Trophoblast cell (in vitro differentiated cells and primary cell): ENCODE data around the gene OVCH2.
A peak's percentile ranks its signal among the peaks of the same experiment; 100 is the strongest.

Experiments
- DNase-seq, 2 donors: peaks; one replicate each; pipeline ENCODE4 v3.0.0-alpha.2; 2016
- H2AFZ ChIP-seq: 2 replicates; pipeline ENCODE4 v1.6.1; 2013; ENCODE audit warnings: low read length, moderate library complexity, mild to moderate bottlenecking; ENCODE audit not compliant: insufficient read depth, poor library complexity
- H2AK5ac ChIP-seq: 2 replicates; pipeline ENCODE4 v1.6.1; 2013; ENCODE audit warnings: mild to moderate bottlenecking, low read length
- H2BK120ac ChIP-seq: 2 replicates; pipeline ENCODE4 v1.6.1; 2013; ENCODE audit warnings: low read length, mild to moderate bottlenecking, moderate library complexity; ENCODE audit not compliant: insufficient read depth, poor library complexity
- H2BK12ac ChIP-seq: 2 replicates; pipeline ENCODE4 v1.6.1; 2013; ENCODE audit warnings: mild to moderate bottlenecking, low read length, moderate library complexity
- H2BK5ac ChIP-seq: 2 replicates; pipeline ENCODE4 v1.6.1; 2013; ENCODE audit warnings: low read length, low read depth, moderate library complexity, mild to moderate bottlenecking; ENCODE audit not compliant: poor library complexity
- H3K14ac ChIP-seq: 2 replicates; pipeline ENCODE4 v1.6.1; 2013; ENCODE audit warnings: mild to moderate bottlenecking, low read length
- H3K18ac ChIP-seq: 2 replicates; pipeline ENCODE4 v1.6.1; 2013; ENCODE audit warnings: mild to moderate bottlenecking, low read length
- H3K23ac ChIP-seq: 2 replicates; pipeline ENCODE4 v1.6.1; 2013; ENCODE audit warnings: low read length
- H3K27ac ChIP-seq: 2 replicates; pipeline ENCODE4 v1.5.1; 2013; ENCODE audit warnings: low read depth, mild to moderate bottlenecking, inconsistent platforms, low read length, moderate library complexity
- H3K27me3 ChIP-seq: 2 replicates; pipeline ENCODE4 v1.6.1; 2013; ENCODE audit warnings: inconsistent platforms, mild to moderate bottlenecking, low read length, moderate library complexity; ENCODE audit not compliant: insufficient read depth
- H3K36me3 ChIP-seq, 2 experiments: 1 replicate in 1 of 2; 2 replicates in 1 of 2; pipeline ENCODE4 v1.6.1; 2013; ENCODE audit warnings: low read length in 2 of 2, mild to moderate bottlenecking in 2 of 2, moderate library complexity in 1 of 2; ENCODE audit not compliant: insufficient read depth in 2 of 2, control insufficient read depth in 1 of 2
- H3K4ac ChIP-seq: 2 replicates; pipeline ENCODE4 v1.6.1; 2013; ENCODE audit warnings: low read depth, mild to moderate bottlenecking, low read length, moderate library complexity
- H3K4me1 ChIP-seq, 2 experiments: 1 replicate in 1 of 2; 2 replicates in 1 of 2; pipeline ENCODE4 v1.6.1; 2013; ENCODE audit warnings: low read length in 2 of 2, mild to moderate bottlenecking in 2 of 2, moderate library complexity in 1 of 2; ENCODE audit not compliant: insufficient read depth in 2 of 2, control insufficient read depth in 1 of 2
- H3K4me2 ChIP-seq: 2 replicates; pipeline ENCODE4 v1.6.1; 2013; ENCODE audit warnings: inconsistent platforms, mild to moderate bottlenecking, low read length, moderate library complexity
- H3K4me3 ChIP-seq: 2 replicates; pipeline ENCODE4 v1.5.1; 2013; ENCODE audit warnings: mild to moderate bottlenecking, low read depth, low read length, inconsistent platforms
- H3K79me1 ChIP-seq: one replicate; pipeline ENCODE4 v1.6.1; 2013; ENCODE audit warnings: low read length
- H3K79me2 ChIP-seq: 2 replicates; pipeline ENCODE4 v1.6.1; 2013; ENCODE audit warnings: low read length, mild to moderate bottlenecking; ENCODE audit not compliant: control insufficient read depth, insufficient read depth, poor library complexity
- H3K9ac ChIP-seq: 2 replicates; pipeline ENCODE4 v1.6.1; 2013; ENCODE audit warnings: mild to moderate bottlenecking, low read length
- H3K9me3 ChIP-seq: 2 replicates; pipeline ENCODE4 v1.6.1; 2013; ENCODE audit warnings: low read depth, mild to moderate bottlenecking, control low read depth, inconsistent platforms, low read length; ENCODE audit not compliant: insufficient read depth
- H4K12ac ChIP-seq: 2 replicates; pipeline ENCODE4 v1.6.1; 2013; ENCODE audit warnings: low read depth, mild to moderate bottlenecking, low read length, moderate library complexity
- H4K8ac ChIP-seq: 2 replicates; pipeline ENCODE4 v1.6.1; 2013; ENCODE audit warnings: low read depth, mild to moderate bottlenecking, low read length, moderate library complexity
- H4K91ac ChIP-seq: one replicate; pipeline ENCODE4 v1.6.1; 2013; ENCODE audit warnings: low read depth, mild to moderate bottlenecking, low read length, moderate library complexity
- WGBS: extraction: QIAGEN DNeasy Blood & Tissue Kit; methylation state at CpG from one replicate; pipeline ENCODE4 v1.1.7; 2013; ENCODE audit warnings: missing lambda C conversion rate; ENCODE audit not compliant: insufficient read length, insufficient coverage; ENCODE audit errors: extremely low coverage; 5-methylcytosine and 5-hydroxymethylcytosine counted together

The OVCH2 gene

DNA sequence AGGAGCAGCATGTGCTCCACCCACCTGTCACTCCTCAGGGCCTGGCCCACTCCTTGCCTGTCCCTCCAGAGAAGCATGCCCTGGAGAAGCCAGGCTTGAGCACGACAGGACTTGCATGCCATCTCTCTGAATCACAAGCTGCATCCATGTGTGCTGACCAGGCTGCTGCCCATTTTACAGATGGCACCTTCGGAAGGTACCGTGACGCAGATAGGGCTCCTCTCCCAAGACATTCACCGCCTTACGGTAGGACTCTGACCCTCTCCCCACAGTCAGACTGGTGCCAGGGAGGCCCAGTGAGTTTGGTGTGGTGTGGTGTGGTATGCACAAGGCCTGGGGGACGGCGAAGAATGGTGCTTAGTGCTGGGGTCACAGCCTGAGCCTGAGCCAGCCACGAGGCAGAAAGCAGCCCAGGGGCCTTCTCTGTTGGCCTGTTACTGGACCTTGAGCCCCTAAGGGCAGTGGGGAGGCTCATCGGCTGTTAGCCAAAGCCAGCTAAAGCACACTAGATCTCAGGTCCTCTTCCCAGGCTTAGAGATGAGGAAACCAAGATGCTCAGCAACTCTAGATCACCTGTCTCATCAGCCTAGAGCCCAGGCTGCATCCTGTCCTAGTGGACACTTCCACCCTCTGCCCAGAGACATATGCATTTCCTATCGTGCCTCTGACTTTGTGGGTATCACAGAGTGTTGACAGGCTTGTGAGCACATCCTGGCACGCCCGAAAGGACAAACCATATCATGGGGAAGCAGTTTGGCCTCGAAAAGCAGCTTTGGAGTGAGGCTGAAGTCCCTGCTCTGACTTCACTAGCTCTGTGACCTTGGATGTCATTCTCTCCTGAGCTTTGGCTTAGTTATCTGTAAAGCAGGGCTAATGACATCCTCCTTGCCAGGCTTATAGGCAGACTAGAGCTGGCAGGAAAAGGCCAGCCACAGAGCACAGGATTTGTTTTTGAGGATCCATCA, 50.7 kb downstream of the OVCH2 start:
- Histone ChIP-seq H3K4ac (no peak overlapping the region), H2AFZ (no peak overlapping the region), H2BK12ac (peak overlapping the region; percentile 23), H3K14ac (peak overlapping the region; percentile 9), H3K27ac (no peak overlapping the region), H2AK5ac (no peak overlapping the region), H4K8ac (no peak overlapping the region), H3K4me2 (no peak overlapping the region), H3K79me2 (no peaks in the 10 kb centered on the region), H4K12ac (no peak overlapping the region), H3K27me3 (no peaks in the 10 kb centered on the region), H3K9ac (no peak overlapping the region), H2BK120ac (no peak overlapping the region), H3K18ac (no peak overlapping the region), H2BK5ac (no peak overlapping the region), H3K23ac (no peak overlapping the region), H4K91ac (no peak overlapping the region), H3K36me3 (peaks cover 40 to 55% of the 10 kb centered on the region in 2 experiments), H3K4me3 (no peak overlapping the region), H3K4me1 (peaks cover 4 to 7% of the 10 kb centered on the region in 2 experiments), H3K9me3 (peaks cover 6% of the 10 kb centered on the region), H3K79me1 (no peaks in the 10 kb centered on the region)
- WGBS = no CpG with 5 or more reads among the region's 14 CpGs
- peak in 1 of 2 donors; percentile 31 for DNase-seq

DNA sequence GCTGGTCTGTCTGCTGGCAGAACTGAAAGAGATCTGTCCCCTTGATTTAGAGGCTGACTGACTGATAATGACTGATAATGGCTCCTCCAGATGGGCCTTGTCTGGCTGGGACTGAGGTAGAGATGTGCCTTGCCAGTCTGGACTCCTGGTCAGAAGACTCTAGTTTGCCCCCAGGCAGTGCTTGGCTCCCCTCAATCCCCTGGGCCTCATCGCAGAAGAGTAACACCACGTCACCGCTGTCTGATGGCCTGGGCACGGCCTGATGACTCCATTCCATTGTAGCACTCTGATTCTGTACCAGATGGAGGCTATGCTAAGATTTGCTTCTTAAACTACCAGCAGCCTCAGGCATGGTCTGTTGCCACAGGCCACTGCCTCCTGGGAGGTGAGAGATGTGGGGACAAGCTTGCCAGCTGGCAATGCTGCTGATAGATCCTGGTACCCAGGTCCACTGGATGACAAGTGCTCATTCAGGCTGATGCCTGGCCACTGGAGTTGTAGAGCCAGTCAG, 52.0 kb downstream of the OVCH2 start:
- Histone ChIP-seq H3K9ac (no peak overlapping the region), H3K4me2 (no peak overlapping the region), H4K12ac (no peak overlapping the region), H3K4ac (no peak overlapping the region), H3K18ac (no peak overlapping the region), H3K4me1 (peaks cover 4 to 7% of the 10 kb centered on the region in 2 experiments), H2BK120ac (no peak overlapping the region), H4K8ac (no peak overlapping the region), H3K23ac (no peak overlapping the region), H3K27me3 (no peaks in the 10 kb centered on the region), H3K4me3 (no peak overlapping the region), H3K36me3 (peaks cover 42 to 65% of the 10 kb centered on the region in 2 experiments), H3K14ac (no peak overlapping the region), H2AFZ (no peak overlapping the region), H4K91ac (no peak overlapping the region), H3K79me1 (no peaks in the 10 kb centered on the region), H3K9me3 (peaks cover 6% of the 10 kb centered on the region), H3K27ac (no peak overlapping the region), H2BK5ac (no peak overlapping the region), H3K79me2 (no peaks in the 10 kb centered on the region), H2BK12ac (no peak overlapping the region), H2AK5ac (no peak overlapping the region)
- no CpG with 5 or more reads among the region's 4 CpGs for WGBS
- no peak for DNase-seq

DNA sequence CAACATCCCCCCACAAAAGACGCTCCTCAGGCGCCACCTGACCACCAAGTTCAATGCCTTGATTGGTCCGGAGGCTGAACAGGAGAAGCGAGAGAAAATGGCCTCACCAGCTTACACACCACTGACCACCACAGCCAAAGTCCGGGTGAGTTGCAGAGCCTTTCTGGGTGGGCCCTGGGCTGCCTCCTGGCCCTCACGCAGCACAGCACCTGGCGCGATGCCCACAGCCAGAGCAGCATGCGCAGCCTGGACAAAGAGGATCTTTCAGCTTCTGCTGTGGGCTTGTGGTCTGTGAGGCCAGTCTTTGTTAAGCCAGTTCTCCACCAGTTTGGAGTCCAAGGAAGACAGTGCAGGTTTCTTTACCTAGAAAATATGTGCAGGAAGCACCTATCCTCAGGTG, 54.6 kb downstream of the OVCH2 start:
- H3K27ac ChIP-seq = no peak overlapping the region
- H2BK5ac ChIP-seq = no peak overlapping the region
- H3K14ac ChIP-seq = no peak overlapping the region
- H3K18ac ChIP-seq = no peak overlapping the region
- whole genome bisulfite sequencing = no CpG with 5 or more reads among the region's 9 CpGs
- H2BK12ac ChIP-seq = no peak overlapping the region
- peaks cover 4% of the 10 kb centered on the region for H3K9me3 ChIP-seq
- H4K8ac ChIP-seq = no peak overlapping the region
- H3K79me1 ChIP-seq = no peaks in the 10 kb centered on the region
- H3K79me2 ChIP-seq = no peaks in the 10 kb centered on the region
- H2BK120ac ChIP-seq = no peak overlapping the region
- no peak overlapping the region for H2AK5ac ChIP-seq
- no peaks in the 10 kb centered on the region for H3K27me3 ChIP-seq
- no peak overlapping the region for H4K91ac ChIP-seq
- H3K4me1 ChIP-seq = peaks cover 4 to 7% of the 10 kb centered on the region in 2 experiments
- no peak overlapping the region for H3K4ac ChIP-seq
- H3K4me3 ChIP-seq = no peak overlapping the region
- no peak overlapping the region for H3K9ac ChIP-seq
- H2AFZ ChIP-seq = no peak overlapping the region
- H3K23ac ChIP-seq = no peak overlapping the region
- H4K12ac ChIP-seq = no peak overlapping the region
- peaks cover 43 to 65% of the 10 kb centered on the region in 2 experiments for H3K36me3 ChIP-seq
- no peak overlapping the region for H3K4me2 ChIP-seq
- no peak for DNase-seq

DNA sequence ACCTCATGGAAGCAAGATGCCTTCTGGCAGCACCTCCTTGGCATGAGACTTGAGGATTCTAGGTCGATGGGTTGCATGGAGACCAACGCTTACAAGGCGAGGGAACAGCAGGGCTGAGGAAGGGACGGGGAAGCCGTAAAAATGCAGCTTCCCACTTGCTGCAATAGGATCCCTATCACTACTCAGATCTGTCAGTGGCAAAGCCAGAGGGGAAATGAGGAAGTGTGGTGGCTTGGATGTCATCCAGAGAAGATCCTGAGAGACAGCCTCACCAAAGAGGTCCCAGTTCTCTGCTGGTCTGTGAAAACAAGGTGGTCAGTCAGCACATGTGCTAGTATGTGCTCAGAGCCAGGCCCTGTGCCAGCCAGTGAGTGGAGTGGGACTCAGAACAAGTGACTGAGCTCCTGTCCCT, 55.1 kb downstream of the OVCH2 start:
- Histone ChIP-seq H3K4ac (no peak overlapping the region), H3K36me3 (peaks cover 42 to 64% of the 10 kb centered on the region in 2 experiments), H3K4me3 (no peak overlapping the region), H4K12ac (no peak overlapping the region), H3K4me2 (no peak overlapping the region), H4K91ac (no peak overlapping the region), H3K9me3 (peaks cover 4% of the 10 kb centered on the region), H3K18ac (no peak overlapping the region), H2AFZ (no peak overlapping the region), H2BK120ac (no peak overlapping the region), H3K14ac (no peak overlapping the region), H3K27me3 (no peaks in the 10 kb centered on the region), H3K79me1 (no peaks in the 10 kb centered on the region), H2AK5ac (no peak overlapping the region), H3K27ac (no peak overlapping the region), H2BK5ac (no peak overlapping the region), H3K9ac (no peak overlapping the region), H3K23ac (no peak overlapping the region), H4K8ac (no peak overlapping the region), H3K79me2 (no peaks in the 10 kb centered on the region), H2BK12ac (no peak overlapping the region), H3K4me1 (peaks cover 4 to 7% of the 10 kb centered on the region in 2 experiments)
- no peak for DNase-seq
- no CpG with 5 or more reads among the region's 5 CpGs for WGBS
